GM19240 (cell line): ENCODE results near the gene CYP3A5.
"Not testable (repeated sequence)": the region's sequence is repeated elsewhere in the genome, so short reads cannot be mapped to it uniquely, and the experiment has no call there.

ENCODE experiments used
- DNase-seq: peaks from one replicate; pipeline ENCODE4 v3.0.0; 2011; ENCODE audit warnings: low spot score; ENCODE audit not compliant: insufficient read length

CYP3A5 gene

GRCh38 chr7:99679400-99680191 lies at the start of gene CYP3A5:
CYP3A5 (minus strand) TSS chr7:99679996; CDS start chr7:99679896, 100 bp downstream.
- no peak for DNase-seq

GRCh38 chr7:99728615-99729014 lies 48.8 kb upstream of the CYP3A5 start:
- DNase-seq = no peak

GRCh38 chr7:99723201-99723600 lies 43.4 kb upstream of the CYP3A5 start:
- not testable (repeated sequence) for DNase-seq

GRCh38 chr7:99720800-99721595 lies 41.2 kb upstream of the CYP3A5 start:
- DNase-seq = no peak

GRCh38 chr7:99719996-99720769 lies 40.4 kb upstream of the CYP3A5 start:
- DNase-seq = no peak

GRCh38 chr7:99713995-99714570 lies 34.3 kb upstream of the CYP3A5 start:
- no peak for DNase-seq

- no peak for DNase-seq
These were observed 30.2 kb upstream of the CYP3A5 start for GRCh38 chr7:99709838-99710578.

- no peak for DNase-seq
These were observed 29.5 kb upstream of the CYP3A5 start for GRCh38 chr7:99709260-99709659.

- no peak for DNase-seq
These were observed 27.3 kb upstream of the CYP3A5 start for GRCh38 chr7:99707096-99707495.

- DNase-seq = no peak
These were observed 20.1 kb upstream of the CYP3A5 start for GRCh38 chr7:99699946-99700345.

GRCh38 chr7:99698867-99699730 lies 19.3 kb upstream of the CYP3A5 start:
- not testable (repeated sequence) for DNase-seq

GRCh38 chr7:99694912-99695304 lies 15.1 kb upstream of the CYP3A5 start:
- DNase-seq = no peak

GRCh38 chr7:99694201-99694911 lies 14.6 kb upstream of the CYP3A5 start:
- DNase-seq = no peak

GRCh38 chr7:99693427-99694200 lies 13.8 kb upstream of the CYP3A5 start:
- no peak for DNase-seq

GRCh38 chr7:99693100-99693426 lies 13.3 kb upstream of the CYP3A5 start:
- DNase-seq = no peak

- DNase-seq = not testable (repeated sequence)
These were observed 12.8 kb upstream of the CYP3A5 start for GRCh38 chr7:99692563-99692962.

GRCh38 chr7:99691658-99692057 lies 11.9 kb upstream of the CYP3A5 start:
- DNase-seq = not testable (repeated sequence)

GRCh38 chr7:99690918-99691317 lies 11.1 kb upstream of the CYP3A5 start:
- DNase-seq = not testable (repeated sequence)
